Glutamatergic neuron (in vitro differentiated cells): Measurements from ENCODE around the gene IRAK3. TPM values are rescaled to one million over a fixed set of nuclear protein-coding genes. Genes with fewer than 3 reads are reported as not detected.

ENCODE experiments used
- DNase-seq: peaks from one replicate; pipeline ENCODE4 v3.0.0; 2022
- H3K27ac Mint-ChIP-seq: one replicate; pipeline ENCODE4 v1.8.0; 2020; ENCODE audit warnings: mild to moderate bottlenecking, mixed read lengths, inconsistent platforms; ENCODE audit not compliant: unreplicated experiment
- H3K27me3 Mint-ChIP-seq: one replicate; pipeline ENCODE4 v1.8.0; 2020; ENCODE audit warnings: mild to moderate bottlenecking, moderate library complexity, mixed read lengths, inconsistent platforms; ENCODE audit not compliant: unreplicated experiment
- H3K36me3 Mint-ChIP-seq: one replicate; pipeline ENCODE4 v1.8.0; 2020; ENCODE audit warnings: mild to moderate bottlenecking, mixed read lengths, inconsistent platforms; ENCODE audit not compliant: unreplicated experiment
- H3K4me1 Mint-ChIP-seq: one replicate; pipeline ENCODE4 v1.8.0; 2020; ENCODE audit warnings: mild to moderate bottlenecking, low read depth, mixed read lengths, inconsistent platforms; ENCODE audit not compliant: unreplicated experiment
- H3K4me3 Mint-ChIP-seq: one replicate; pipeline ENCODE4 v1.8.0; 2020; ENCODE audit warnings: mild to moderate bottlenecking, mixed read lengths, inconsistent platforms; ENCODE audit not compliant: unreplicated experiment
- H3K9me3 Mint-ChIP-seq: one replicate; pipeline ENCODE4 v1.8.0; 2020; ENCODE audit warnings: mild to moderate bottlenecking, moderate library complexity, mixed read lengths, inconsistent platforms; ENCODE audit not compliant: unreplicated experiment
- CTCF ChIP-seq: fragments of 200-600 bp; sonication (generic); IDR thresholded peaks from one replicate; pipeline ENCODE4 v1.5.0; 2021; ENCODE audit not compliant: partially characterized antibody, unreplicated experiment
- total RNA-seq: library from RNA; stranded (reverse); fragmentation: NEBNext Ultra II Directional; extraction: Animal tissue kit (Norgen Biotek cat#: 25700); gene quantifications from one replicate; pipeline ENCODE4 v1.2.1, GENCODE V29; 2021; ENCODE audit not compliant: unreplicated experiment

IRAK3 gene
- total RNA-seq, 1 donor from 2014 or later: 3.9 TPM

GRCh38 chr12:66252771-66253170 is 63.8 kb downstream of the IRAK3 start:
- peaks cover 2% of the 10 kb centered on the region for H3K9me3 Mint-ChIP-seq
- TF ChIP-seq CTCF: no peak
- H3K27ac Mint-ChIP-seq: no peak overlapping the region
- H3K36me3 Mint-ChIP-seq: peaks cover 12% of the 10 kb centered on the region
- no peak overlapping the region for H3K4me3 Mint-ChIP-seq
- DNase-seq: no peak
- H3K27me3 Mint-ChIP-seq: no peaks in the 10 kb centered on the region
- no peaks in the 10 kb centered on the region for H3K4me1 Mint-ChIP-seq

GRCh38 chr12:66255737-66256136 is 66.7 kb downstream of the IRAK3 start:
- no peak for DNase-seq
- Mint-ChIP-seq H3K9me3 (no peaks in the 10 kb centered on the region), H3K27ac (no peak overlapping the region), H3K4me1 (no peaks in the 10 kb centered on the region), H3K36me3 (peaks cover 7% of the 10 kb centered on the region), H3K4me3 (no peak overlapping the region), H3K27me3 (no peaks in the 10 kb centered on the region)
- no peak for TF ChIP-seq CTCF

- Mint-ChIP-seq H3K27me3 (no peaks in the 10 kb centered on the region), H3K4me1 (no peaks in the 10 kb centered on the region), H3K27ac (no peak overlapping the region), H3K9me3 (no peaks in the 10 kb centered on the region), H3K36me3 (no peaks in the 10 kb centered on the region), H3K4me3 (no peak overlapping the region)
- DNase-seq: no peak
- TF ChIP-seq CTCF: no peak
Measured at GRCh38 chr12:66258011-66258410, 69.0 kb downstream of the IRAK3 start.

GRCh38 chr12:66262737-66263136 is 73.7 kb downstream of the IRAK3 start:
- H3K27me3 Mint-ChIP-seq: peaks cover 2% of the 10 kb centered on the region
- H3K27ac Mint-ChIP-seq: no peak overlapping the region
- DNase-seq: no peak
- no peak overlapping the region for H3K4me3 Mint-ChIP-seq
- no peaks in the 10 kb centered on the region for H3K9me3 Mint-ChIP-seq
- TF ChIP-seq CTCF: no peak
- no peaks in the 10 kb centered on the region for H3K4me1 Mint-ChIP-seq
- no peaks in the 10 kb centered on the region for H3K36me3 Mint-ChIP-seq

- Mint-ChIP-seq H3K9me3 (no peaks in the 10 kb centered on the region), H3K4me1 (no peaks in the 10 kb centered on the region), H3K36me3 (no peaks in the 10 kb centered on the region), H3K27me3 (peaks cover 2% of the 10 kb centered on the region), H3K27ac (no peak overlapping the region), H3K4me3 (no peak overlapping the region)
- TF ChIP-seq CTCF: no peak
- no peak for DNase-seq
Measured at GRCh38 chr12:66268562-66268961, 79.5 kb downstream of the IRAK3 start.
